Measurements from ENCODE around the gene ANK2.

DNA sequence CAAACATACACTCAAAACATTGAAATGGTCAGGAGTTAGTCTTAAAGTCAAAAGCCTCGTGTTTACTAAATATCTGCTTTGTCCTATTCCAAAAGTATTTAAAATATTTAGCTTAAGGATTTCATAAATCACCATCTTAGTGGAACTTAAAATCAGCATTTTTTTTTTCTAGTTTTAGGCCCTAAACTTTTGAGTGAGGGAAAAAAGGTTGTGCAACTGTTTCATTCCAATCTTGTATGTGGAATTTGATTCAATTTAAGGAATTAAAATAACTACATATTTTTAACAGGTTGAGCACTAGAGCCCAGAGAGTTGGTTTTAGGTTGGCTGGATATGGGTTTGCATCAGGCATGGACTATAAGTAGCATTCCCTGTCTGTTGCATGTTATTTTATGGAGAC, 35.7 kb upstream of the ANK2 start:
- no peak for TF ChIP-seq CTCF (optimal IDR thresholded peaks at IDR 0.05 in 1 of 3, IDR thresholded peaks at IDR 0.05 in 1 of 3, conservative IDR thresholded peaks at IDR 0.05 in 1 of 3; ENCODE audit: extremely low read depth in 1 of 3, insufficient read depth in 2 of 3, low read length in 3 of 3)
- no peak for TF ChIP-seq EZH2 (IDR thresholded peaks at IDR 0.05; ENCODE audit: low read length)
